ENCODE measurements around the gene ZPBP2. TPM values are rescaled to one million over a fixed set of nuclear protein-coding genes. Genes with fewer than 3 reads are reported as not detected.

The ZPBP2 gene
- total and polyA plus RNA-seq, 10 donors: 0.16 to 0.46 (median 0.23) TPM; not detected in 4

GRCh38 chr17:39903158-39903884, 35.3 kb downstream of the ZPBP2 start:
- DNase-seq: no peak

GRCh38 chr17:39904990-39905288, 36.9 kb downstream of the ZPBP2 start:
- intact Hi-C loops (cut with DNase I; ENCODE audit: low total_unique reads): no loop called here
- DNase-seq: no peak
- Histone ChIP-seq H3K4me3 (no peak overlapping the region), H3K36me3 (peaks cover 0 to 81% (median 10%) of the 10 kb centered on the region in 6 donors), H3K27me3 (replicated peaks in 1 of 7) (no peaks in the 10 kb centered on the region), H3K27ac (no peak overlapping the region), H3K4me1 (peaks cover 0 to 13% (median 0%) of the 10 kb centered on the region in 6 donors), H3K9me3 (no peaks in the 10 kb centered on the region)
- TF ChIP-seq POLR2A (IDR thresholded peaks at IDR 0.05): no peak
- TF ChIP-seq CTCF (IDR thresholded peaks at IDR 0.05 in 8 of 11, conservative IDR thresholded peaks at IDR 0.05 in 3 of 11): no peak
- TF ChIP-seq POLR2AphosphoS5 (IDR thresholded peaks at IDR 0.05): no peak
- WGBS, 5 donors: 79 to 93% (median 91%) methylated on average over 3 of the region's 3 CpGs

More at GRCh38 chr17:39903158-39903884, 35.3 kb downstream of the ZPBP2 start:
- H3K4me1 ChIP-seq: peaks cover 0 to 13% (median 0%) of the 10 kb centered on the region in 6 donors
- no peaks in the 10 kb centered on the region for H3K9me3 ChIP-seq
- WGBS, 5 donors: 71 to 77% (median 73%) methylated on average over 4 of the region's 4 CpGs
- TF ChIP-seq CTCF (IDR thresholded peaks at IDR 0.05 in 8 of 11, conservative IDR thresholded peaks at IDR 0.05 in 3 of 11) (no peak), POLR2A (IDR thresholded peaks at IDR 0.05) (no peak), POLR2AphosphoS5 (IDR thresholded peaks at IDR 0.05) (no peak)
- H3K27me3 ChIP-seq (replicated peaks in 1 of 7): no peaks in the 10 kb centered on the region
- intact Hi-C loops (cut with DNase I; ENCODE audit: low total_unique reads): no loop called here
- H3K27ac ChIP-seq: no peak overlapping the region
- H3K36me3 ChIP-seq: peaks cover 0 to 66% (median 0%) of the 10 kb centered on the region in 6 donors
- H3K4me3 ChIP-seq: no peak overlapping the region

GRCh38 chr17:39908789-39909352, 40.9 kb downstream of the ZPBP2 start:
- Histone ChIP-seq H3K27ac (no peak overlapping the region), H3K36me3 (peaks cover 0 to 85% (median 24%) of the 10 kb centered on the region in 6 donors), H3K4me3 (no peak overlapping the region), H3K27me3 (replicated peaks in 1 of 7) (no peaks in the 10 kb centered on the region), H3K4me1 (peaks cover 0 to 3% (median 0%) of the 10 kb centered on the region in 6 donors), H3K9me3 (no peaks in the 10 kb centered on the region)
- TF ChIP-seq CTCF (IDR thresholded peaks at IDR 0.05 in 8 of 11, conservative IDR thresholded peaks at IDR 0.05 in 3 of 11): no peak
- TF ChIP-seq POLR2A (IDR thresholded peaks at IDR 0.05): no peak
- DNase-seq: no peak
- intact Hi-C loops (cut with DNase I; ENCODE audit: low total_unique reads): no loop called here
- WGBS, 5 donors: 89 to 96% (median 95%) methylated on average over 6 of the region's 6 CpGs

GRCh38 chr17:39913989-39914388, 46.0 kb downstream of the ZPBP2 start:
- Histone ChIP-seq H3K36me3 (peaks cover 0 to 68% (median 24%) of the 10 kb centered on the region in 6 donors), H3K4me3 (no peak overlapping the region), H3K27me3 (replicated peaks in 1 of 7) (no peaks in the 10 kb centered on the region), H3K9me3 (no peaks in the 10 kb centered on the region), H3K4me1 (peaks cover 0 to 10% (median 3%) of the 10 kb centered on the region in 6 donors), H3K27ac (no peak overlapping the region)
- no peak for TF ChIP-seq POLR2AphosphoS5 (IDR thresholded peaks at IDR 0.05)
- TF ChIP-seq POLR2A (IDR thresholded peaks at IDR 0.05): no peak
- no peak for TF ChIP-seq CTCF (IDR thresholded peaks at IDR 0.05 in 8 of 11, conservative IDR thresholded peaks at IDR 0.05 in 3 of 11)
- no peak for DNase-seq
- intact Hi-C loops (cut with DNase I; ENCODE audit: low total_unique reads): no loop called here
- WGBS, 5 donors: 85 to 96% (median 90%) methylated on average over 3 of the region's 3 CpGs

Measured in spleen (tissue), 11 donors.